GM12878 (cell line): ENCODE data around the gene MARCHF9. TPM values are rescaled to one million over a fixed set of nuclear protein-coding genes. Genes with fewer than 3 reads are reported as not detected.

Experiments used
- ATAC-seq: fragments of 200-7000 bp; cut with Tn5 transposase; 3 replicates; pipeline ENCODE4 v1.9.1; 2020; ENCODE audit warnings: mild to moderate bottlenecking, moderate library complexity
- BruUV-seq: library from RNA; stranded (reverse); fragments of 400-500 nt; replicated peaks from 2 replicates; lab custom pipeline; 2021; lab: Mats Ljungman, UMichigan
- CTCF ChIA-PET: fragments of 300-600 bp; sonication (Branson Sonifier 250); formaldehyde crosslinking; extraction: SDS; loops from one replicate; lab custom pipeline; 2021; ENCODE audit warnings: inconsistent platforms; lab: Yijun Ruan, JAX
- POLR2A ChIA-PET: fragments of 350-600 bp; formaldehyde crosslinking; extraction: SDS; loops from one replicate; lab custom pipeline; 2021; ENCODE audit warnings: inconsistent platforms; lab: Charles Lee
- RAD21 ChIA-PET: fragments of 300-600 bp; sonication (Branson Sonifier 250); formaldehyde crosslinking; loops from one replicate; lab custom pipeline; 2023; ENCODE audit warnings: antibody characterized with exemption; ENCODE audit not compliant: unreplicated experiment; lab: Charles Lee
- SMC1A ChIA-PET: fragments of 300-600 bp; sonication (Branson Sonifier 250); formaldehyde crosslinking; loops from one replicate; lab custom pipeline; 2023; ENCODE audit not compliant: unreplicated experiment, uncharacterized antibody; lab: Charles Lee
- DNase-seq: peaks from one replicate; pipeline ENCODE4 v3.0.0-alpha.2; 2011; ENCODE audit warnings: low read depth, low spot score
- FAIRE-seq: peaks from 3 replicates; lab custom pipeline; 2011; peaks lifted over from hg19 to GRCh38; lab: Jason Lieb, UNC
- H2AFZ ChIP-seq: 2 replicates; pipeline ENCODE4 v1.6.0; 2011; ENCODE audit warnings: low read depth, low read length, control low read depth; ENCODE audit not compliant: control insufficient read depth
- H3K27ac ChIP-seq: 2 replicates; pipeline ENCODE4 v1.5.1; 2011; ENCODE audit warnings: control low read depth; ENCODE audit not compliant: control insufficient read depth, insufficient read depth
- H3K27me3 ChIP-seq, 2 experiments: replicated peaks in 1 of 2; 2 replicates each; pipeline versions ENCODE4 v1.6.0 to v1.6.1; 2011; ENCODE audit warnings: low read length in 1 of 2; ENCODE audit not compliant: control insufficient read depth in 2 of 2, insufficient read depth in 2 of 2
- H3K36me3 ChIP-seq, 2 experiments: 2 replicates each; pipeline ENCODE4 v1.5.1; 2011; ENCODE audit warnings: low read length in 1 of 2; ENCODE audit not compliant: control insufficient read depth in 2 of 2, insufficient read depth in 2 of 2
- H3K4me1 ChIP-seq: 2 replicates; pipeline ENCODE4 v1.6.1; 2011; ENCODE audit warnings: mild to moderate bottlenecking, low read length, moderate library complexity, mixed read lengths; ENCODE audit not compliant: control insufficient read depth, insufficient read depth
- H3K4me2 ChIP-seq: 2 replicates; pipeline ENCODE4 v1.6.0; 2011; ENCODE audit warnings: control low read depth; ENCODE audit not compliant: control insufficient read depth, insufficient read depth
- H3K4me3 ChIP-seq: fragments of 200-600 bp; sonication (generic); 2 replicates; pipeline ENCODE4 v1.5.1; 2016
- H3K79me2 ChIP-seq: 2 replicates; pipeline ENCODE4 v1.6.0; 2011; ENCODE audit warnings: low read length; ENCODE audit not compliant: control insufficient read depth, insufficient read depth
- H3K9ac ChIP-seq: 2 replicates; pipeline ENCODE4 v1.8.0; 2011; ENCODE audit warnings: low read length, control low read depth, mixed read lengths; ENCODE audit not compliant: control insufficient read depth, insufficient read depth
- H3K9me3 ChIP-seq: replicated peaks from 3 replicates; pipeline ENCODE4 v1.5.1; 2011; ENCODE audit warnings: mild to moderate bottlenecking, low read length; ENCODE audit not compliant: control insufficient read depth, insufficient read depth
- H4K20me1 ChIP-seq: 2 replicates; pipeline ENCODE4 v1.6.0; 2011; ENCODE audit not compliant: control insufficient read depth, insufficient read depth
- HCFC1 ChIP-seq: fragments of 150-350 bp; IDR thresholded peaks from 2 replicates; pipeline ENCODE4 v1.6.1; 2014; ENCODE audit warnings: low read length
- POLR2A ChIP-seq: IDR thresholded peaks from 2 replicates; pipeline ENCODE4 v1.6.1; 2011; ENCODE audit warnings: low read depth, mild to moderate bottlenecking, low read length
- STAT1 ChIP-seq: fragments of 450-650 bp; conservative IDR thresholded peaks from 2 replicates; pipeline ENCODE4 v1.6.1; 2014; ENCODE audit warnings: antibody characterized with exemption, mild to moderate bottlenecking
- SUZ12 ChIP-seq: fragments of 200-600 bp; sonication (generic); IDR thresholded peaks from one replicate; pipeline ENCODE4 v1.6.1; 2018; ENCODE audit warnings: antibody characterized with exemption, mild to moderate bottlenecking; ENCODE audit not compliant: unreplicated experiment
- USF2 ChIP-seq: IDR thresholded peaks from 2 replicates; pipeline ENCODE4 v1.6.1; 2011; ENCODE audit warnings: low read depth, low read length, improper control_type of control experiment, borderline replicate concordance
- YBX1 ChIP-seq: fragments of 450-650 bp; IDR thresholded peaks from 2 replicates; pipeline ENCODE4 v1.6.1; 2016; ENCODE audit warnings: antibody characterized with exemption
- ZNF592 ChIP-seq: fragments of 450-650 bp; IDR thresholded peaks from 2 replicates; pipeline ENCODE4 v1.6.1; 2017; ENCODE audit warnings: mild to moderate bottlenecking, moderate library complexity
- ZSCAN29 ChIP-seq: fragments of 450-650 bp; IDR thresholded peaks from 2 replicates; pipeline ENCODE4 v1.6.1; 2017; ENCODE audit warnings: mild to moderate bottlenecking, moderate library complexity
- WGBS: methylation state at CpG from one replicate; pipeline ENCODE4 v1.1.6; 2016; ENCODE audit warnings: low lambda C conversion rate; ENCODE audit not compliant: insufficient replicate concordance, insufficient coverage; ENCODE audit errors: missing lambda C conversion rate; 5-methylcytosine and 5-hydroxymethylcytosine counted together
- in situ Hi-C: fragments of 300-500 bp; cut with MboI; formaldehyde crosslinking; loops from 9 replicates; pipeline ENCODE4 v1.14.3; 2018; ENCODE audit warnings: mixed read lengths
- intact Hi-C: fragments of 100-400 bp; cut with micrococcal nuclease; formaldehyde crosslinking; loops from one replicate; pipeline ENCODE4 v1.14.2; 2022; ENCODE audit not compliant: unreplicated experiment
- polyA plus RNA-seq, 11 experiments: library from polyadenylated mRNA; depleted of rRNA in 4 of 11; unstranded in 6 of 11; stranded (reverse) in 5 of 11; fragments of >200 nt; fragmentation: Nextera tagmentation in 4 of 11; fragmentation: Illumina TruSeq in 1 of 11; extraction: Ambion mirVana in 4 of 11; extraction: Trizol in 1 of 11; gene quantifications; 1 replicate in 1 of 11; 2 replicates in 10 of 11; pipeline versions ENCODE4 v1.2.1 to v1.2.3, GENCODE V29; 2011 to 2016; ENCODE audit warnings: inconsistent platforms in 2 of 11, missing spikeins in 2 of 11, low read depth in 1 of 11
- total RNA-seq, 4 experiments: library from RNA; depleted of rRNA in 3 of 4; stranded (reverse); fragments of >200 nt in 3 of 4; fragmentation: Illumina TruSeq in 1 of 4; extraction: Trizol in 1 of 4; gene quantifications; 2 replicates each; pipeline versions ENCODE4 v1.2.1 to v1.2.3, GENCODE V29; 2013 to 2021

The MARCHF9 gene
- total and polyA plus RNA-seq, 10 of the 15 experiments (the other 5 are each of a cell fraction or from before 2014, with no cell fraction given): 2.4 to 29.3 (median 13.0) TPM

DNA sequence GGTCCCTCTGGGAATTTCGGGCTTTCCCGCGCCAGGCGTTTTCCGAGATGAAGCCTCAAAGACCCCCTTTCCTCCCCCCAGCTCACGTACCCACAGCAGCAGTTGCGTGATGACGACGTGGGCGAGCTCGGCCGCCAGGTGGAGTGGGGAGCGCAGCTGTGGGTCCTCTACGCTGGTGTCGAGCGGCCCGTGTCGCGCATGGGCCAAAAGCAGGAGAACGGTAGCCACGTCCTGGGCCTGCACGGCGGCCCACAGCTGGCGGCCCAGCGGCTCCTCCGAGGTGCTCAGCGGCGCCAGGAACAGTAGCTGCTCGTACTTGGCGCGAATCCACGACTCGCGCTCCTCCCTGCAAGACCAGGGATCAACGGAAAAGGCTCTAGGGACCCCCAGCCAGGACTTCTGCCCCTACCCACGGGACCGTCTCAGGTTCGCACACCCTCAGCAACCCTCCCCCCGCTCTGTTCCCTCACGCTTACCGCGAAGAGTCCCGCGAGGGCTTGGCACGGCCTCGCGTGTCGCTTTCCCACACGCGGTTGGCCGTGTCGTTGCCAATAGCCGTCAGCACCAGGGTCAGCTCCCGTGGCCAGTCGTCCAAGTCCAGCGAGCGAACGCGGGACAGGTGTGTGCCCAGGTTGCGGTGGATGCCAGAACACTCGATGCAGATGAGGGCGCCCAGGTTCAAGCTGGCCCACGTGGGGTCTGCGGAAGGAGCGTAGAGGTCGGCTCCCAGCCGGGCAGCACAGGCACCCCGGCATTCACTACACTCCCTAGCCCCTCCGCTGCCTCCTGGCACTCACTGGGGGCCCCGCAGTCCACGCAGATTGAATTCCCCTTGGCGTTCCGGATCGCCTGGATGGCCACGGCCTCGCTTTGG lies 27.8 kb upstream of the MARCHF9 start:
- RAD21 ChIA-PET: no interaction called here
- FAIRE-seq: no peak
- Histone ChIP-seq H3K9me3 (no peaks in the 10 kb centered on the region), H3K4me3 (no peak overlapping the region), H3K4me2 (no peak overlapping the region), H3K27me3 (no peaks in the 10 kb centered on the region), H2AFZ (no peak overlapping the region), H3K79me2 (no peaks in the 10 kb centered on the region), H4K20me1 (no peaks in the 10 kb centered on the region), H3K9ac (no peak overlapping the region), H3K27ac (no peak overlapping the region), H3K4me1 (no peaks in the 10 kb centered on the region), H3K36me3 (peaks cover 7 to 8% of the 10 kb centered on the region in 2 experiments; a peak in 3 of 4 replicates)
- SMC1A ChIA-PET: no interaction called here
- intact Hi-C loops: no loop called here
- 98% methylated on average over 70 of the region's 76 CpGs for WGBS
- in situ Hi-C loops: no loop called here
- CTCF ChIA-PET: no interaction called here
- no peak for TF ChIP-seq USF2
- no peak for TF ChIP-seq SUZ12
- 0 out of 2 replicates have a peak, but pooled peaks have one; percentile 5 for TF ChIP-seq POLR2A
- no peak for TF ChIP-seq YBX1
- TF ChIP-seq HCFC1: no peak
- no peak for TF ChIP-seq ZNF592
- no peak for TF ChIP-seq ZSCAN29
- no peak for TF ChIP-seq STAT1
- ATAC-seq: no peak
- DNase-seq: no peak
- no TSS peak for BruUV-seq
- POLR2A ChIA-PET: no interaction called here
